Adrenal gland (tissue), 12 donors: ENCODE data around the gene NPC1L1. TPM values are rescaled to one million over a fixed set of nuclear protein-coding genes. Genes with fewer than 3 reads are reported as not detected.
A peak's percentile ranks its signal among the peaks of the same experiment; 100 is the strongest.
"Not testable (repeated sequence)": the region's sequence is repeated elsewhere in the genome, so short reads cannot be mapped to it uniquely, and the experiment has no call there.

Experiments
- DNase-seq, 7 donors: peaks; one replicate each; pipeline ENCODE4 v3.0.0-alpha.2; 2019 to 2020
- H3K27ac ChIP-seq, 5 donors: fragments of 200-600 bp; sonication (generic) in 4 of 5; 1 replicate in 3 of 5; 2 replicates in 2 of 5; pipeline versions ENCODE4 v1.5.1 to v1.8.0; 2016 to 2020; ENCODE audit warnings: mild to moderate bottlenecking in 1 of 5
- H3K27me3 ChIP-seq: fragments of 200-600 bp; 2 replicates; pipeline ENCODE4 v1.8.0; 2021
- H3K36me3 ChIP-seq, 2 donors: fragments of 200-600 bp; replicated peaks in 1 of 2; 1 replicate in 1 of 2; 2 replicates in 1 of 2; pipeline versions ENCODE4 v1.5.1 to v1.8.0; 2018 to 2022
- H3K4me1 ChIP-seq, 2 donors: fragments of 200-600 bp; replicated peaks in 1 of 2; 1 replicate in 1 of 2; 2 replicates in 1 of 2; pipeline versions ENCODE4 v1.5.1 to v1.8.0; 2018 to 2021
- H3K4me3 ChIP-seq, 4 donors: fragments of 200-600 bp; sonication (generic) in 3 of 4; one replicate each; pipeline ENCODE4 v1.5.1; 2016 to 2018
- H3K9me3 ChIP-seq, 3 donors: fragments of 200-600 bp; sonication (generic) in 1 of 3; replicated peaks in 1 of 3; 1 replicate in 2 of 3; 2 replicates in 1 of 3; pipeline versions ENCODE4 v1.5.1 to v1.8.0; 2016 to 2021
- POLR2A ChIP-seq, 2 donors: fragments of 450-650 bp; IDR thresholded peaks; one replicate each; pipeline ENCODE4 v1.6.1; 2017; ENCODE audit warnings: antibody characterized with exemption in 2 of 2, mild to moderate bottlenecking in 2 of 2, moderate library complexity in 1 of 2
- WGBS, 4 donors: extraction: QIAGEN DNeasy Blood & Tissue Kit in 2 of 4; methylation state at CpG; one replicate each; pipeline versions ENCODE4 v1.1.5 to v1.1.7; 2013 to 2017; 5-methylcytosine and 5-hydroxymethylcytosine counted together
- intact Hi-C, 2 donors: fragments of 100-400 bp; cut with DNase I; formaldehyde crosslinking; loops; one replicate each; pipeline versions ENCODE4 v1.14.1 to v1.15.0; 2022 to 2023
- polyA plus RNA-seq, 3 donors: library from polyadenylated mRNA; stranded (reverse); fragments of 200-250 nt in 2 of 3; fragments of 350-450 nt in 1 of 3; fragmentation: Illumina TruSeq in 1 of 3; extraction: RNeasy Lipid Tissue Mini Kit (QIAGEN cat#74804) in 1 of 3; gene quantifications; one replicate each; pipeline ENCODE4 v1.2.3, GENCODE V29; 2013 to 2014
- total RNA-seq, 9 donors: library from RNA; depleted of rRNA in 4 of 9; stranded (reverse); fragments of >200 nt in 4 of 9; fragments of 120-200 nt in 1 of 9; fragmentation: NEBNext Ultra II Directional in 1 of 9; extraction: Animal tissue kit (Norgen Biotek cat#: 25700) in 1 of 9; gene quantifications; one replicate each; pipeline versions ENCODE4 v1.1.0 to v1.2.4, GENCODE V29; 2013 to 2023
- TF ChIP-seq, protein P1 (sequence below), 6 experiments: fragments of 450-650 bp in 4 of 6; fragments of 200-600 bp in 2 of 6; sonication (generic) in 1 of 6; IDR thresholded peaks; 1 replicate in 5 of 6; 2 replicates in 1 of 6; pipeline versions ENCODE4 v1.5.1 to v1.8.0; 2016 to 2021; ENCODE audit warnings: antibody characterized with exemption in 6 of 6, mild to moderate bottlenecking in 2 of 6, moderate library complexity in 1 of 6
- donor health status: healthy with polysubstance abuse.
- donor health status: Bipolar disorder and iron deficiency.
- donor health status: DM: yes; HTN: yes; CAD: no.
- donor health status: DM: no; HTN: no; CAD: no.
- donor health status: DM: no; HTN: no; CAD: no.
- donor health status: DM: yes; HTN: yes; CAD: no.

Gene NPC1L1
- total and polyA plus RNA-seq, 12 donors, result under 0.01 to 0.48 (median 0.08) TPM; not detected in 2

DNA sequence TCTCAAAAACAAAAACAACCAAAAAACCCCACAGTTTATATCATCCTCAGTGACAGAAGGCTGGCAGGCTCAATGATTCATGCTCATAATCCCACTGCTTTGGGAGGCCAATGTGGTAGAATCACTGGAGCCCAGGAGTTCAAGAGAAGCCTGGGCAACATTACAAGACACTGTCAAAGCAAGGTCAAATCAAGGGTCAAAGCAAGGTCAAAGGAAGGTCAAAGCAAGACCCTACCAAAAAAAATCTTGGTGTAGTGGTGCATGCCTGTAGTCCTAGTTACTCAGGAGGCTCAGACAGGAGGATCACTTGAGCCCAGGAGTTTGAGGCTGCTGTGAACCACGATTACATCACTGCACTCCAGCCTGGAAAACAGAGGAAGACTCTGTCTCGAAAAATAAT is 14.2 kb upstream of the NPC1L1 start:
- Histone ChIP-seq H3K4me3 (no peak overlapping the region), H3K4me1 (no peaks in the 10 kb centered on the region), H3K27me3 (no peaks in the 10 kb centered on the region), H3K36me3 (no peaks in the 10 kb centered on the region), H3K9me3 (no peaks in the 10 kb centered on the region), H3K27ac (no peak overlapping the region)
- 65 to 69% (median 66%) methylated on average over 2 of the region's 2 CpGs for WGBS, 4 donors
- TF ChIP-seq, protein P1, sequence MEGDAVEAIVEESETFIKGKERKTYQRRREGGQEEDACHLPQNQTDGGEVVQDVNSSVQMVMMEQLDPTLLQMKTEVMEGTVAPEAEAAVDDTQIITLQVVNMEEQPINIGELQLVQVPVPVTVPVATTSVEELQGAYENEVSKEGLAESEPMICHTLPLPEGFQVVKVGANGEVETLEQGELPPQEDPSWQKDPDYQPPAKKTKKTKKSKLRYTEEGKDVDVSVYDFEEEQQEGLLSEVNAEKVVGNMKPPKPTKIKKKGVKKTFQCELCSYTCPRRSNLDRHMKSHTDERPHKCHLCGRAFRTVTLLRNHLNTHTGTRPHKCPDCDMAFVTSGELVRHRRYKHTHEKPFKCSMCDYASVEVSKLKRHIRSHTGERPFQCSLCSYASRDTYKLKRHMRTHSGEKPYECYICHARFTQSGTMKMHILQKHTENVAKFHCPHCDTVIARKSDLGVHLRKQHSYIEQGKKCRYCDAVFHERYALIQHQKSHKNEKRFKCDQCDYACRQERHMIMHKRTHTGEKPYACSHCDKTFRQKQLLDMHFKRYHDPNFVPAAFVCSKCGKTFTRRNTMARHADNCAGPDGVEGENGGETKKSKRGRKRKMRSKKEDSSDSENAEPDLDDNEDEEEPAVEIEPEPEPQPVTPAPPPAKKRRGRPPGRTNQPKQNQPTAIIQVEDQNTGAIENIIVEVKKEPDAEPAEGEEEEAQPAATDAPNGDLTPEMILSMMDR (IDR thresholded peaks at IDR 0.05), result no peak
- TF ChIP-seq POLR2A (IDR thresholded peaks at IDR 0.05), result no peak
- DNase-seq, result peak in 1 of 7 donors; percentile 1
- intact Hi-C loops, result no loop called here

DNA sequence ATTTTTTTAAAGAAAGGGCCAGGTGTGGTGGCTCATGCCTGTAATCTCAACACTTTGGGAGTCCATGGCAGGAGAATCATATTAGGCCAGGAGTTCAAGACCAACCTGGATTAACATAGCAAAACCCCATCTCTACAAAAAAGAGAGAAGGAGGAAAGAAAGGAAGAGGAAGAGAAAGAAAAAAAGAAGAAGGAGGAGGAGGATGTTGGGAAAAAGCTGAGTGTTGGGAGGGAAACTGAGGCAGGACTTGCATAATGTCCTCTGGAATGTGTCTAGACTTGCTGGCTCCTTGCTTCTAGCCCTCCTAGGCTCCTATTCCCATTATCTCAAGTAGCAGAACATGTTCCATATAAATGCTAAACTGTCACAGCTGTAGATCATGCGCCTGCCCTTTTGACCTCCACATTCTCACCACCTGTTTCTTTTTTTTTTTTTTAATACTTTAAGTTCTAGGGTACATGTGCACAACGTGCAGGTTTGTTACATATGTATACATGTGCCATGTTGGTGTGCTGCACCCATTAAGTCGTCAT is 11.4 kb upstream of the NPC1L1 start:
- DNase-seq, H3K4me3 ChIP-seq, H3K9me3 ChIP-seq, intact Hi-C loops, H3K36me3 ChIP-seq, H3K27me3 ChIP-seq, H3K4me1 ChIP-seq, H3K27ac ChIP-seq: not testable (repeated sequence)
- WGBS, 4 donors, result 54 to 71% (median 69%) methylated on average over 3 of the region's 3 CpGs

DNA sequence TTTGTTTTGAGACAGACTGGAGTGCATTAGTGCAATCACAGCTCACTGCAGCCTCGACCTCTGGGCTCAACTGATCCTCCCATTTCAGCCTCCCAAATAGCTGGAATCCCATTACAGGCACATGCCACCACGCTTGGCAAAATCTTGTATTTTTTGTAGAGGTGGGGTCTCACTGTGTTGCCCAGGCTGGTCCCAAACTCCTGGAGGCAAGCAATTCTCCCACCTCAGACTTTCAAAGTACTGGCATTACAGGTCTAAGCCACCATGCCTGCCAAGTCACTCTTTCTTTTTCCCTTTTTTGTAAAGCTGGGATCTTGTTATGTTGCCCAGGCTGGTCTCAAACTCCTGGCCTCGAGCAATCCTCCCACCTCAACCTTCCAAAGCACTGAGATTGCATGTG is 8.3 kb upstream of the NPC1L1 start:
- TF ChIP-seq, protein P1 (IDR thresholded peaks at IDR 0.05), result no peak
- no peak for TF ChIP-seq POLR2A (IDR thresholded peaks at IDR 0.05)

DNA sequence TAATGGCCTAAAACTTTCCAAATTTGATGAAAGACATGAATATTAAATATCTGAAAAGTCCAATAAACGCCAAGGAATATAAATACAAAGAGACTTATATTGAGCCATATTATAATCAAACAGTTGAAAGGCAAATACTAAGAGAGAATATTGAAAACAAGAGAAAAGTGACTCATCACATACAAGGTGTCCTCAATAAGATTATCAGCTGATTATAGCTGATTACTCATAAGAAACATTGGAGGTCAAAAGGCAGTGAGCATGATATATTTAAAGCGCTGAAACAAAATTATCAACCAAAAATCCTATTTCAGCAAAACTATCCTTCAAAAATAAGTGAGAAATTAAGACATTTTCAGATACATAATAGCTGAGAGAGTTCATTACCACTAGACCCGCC is 7.8 kb upstream of the NPC1L1 start:
- no peak for DNase-seq
- Histone ChIP-seq H3K36me3 (no peaks in the 10 kb centered on the region), H3K27me3 (no peaks in the 10 kb centered on the region), H3K4me3 (no peak overlapping the region), H3K9me3 (no peaks in the 10 kb centered on the region), H3K4me1 (peaks cover 0 to 9% of the 10 kb centered on the region in 2 donors), H3K27ac (no peak overlapping the region)
- intact Hi-C loops, result no loop called here
- WGBS, 4 donors, result 69 to 80% (median 72%) methylated on average over 3 of the region's 3 CpGs
- TF ChIP-seq, protein P1 (IDR thresholded peaks at IDR 0.05), result no peak
- no peak for TF ChIP-seq POLR2A (IDR thresholded peaks at IDR 0.05)

More for the DNA sequence above, 8.3 kb upstream of the NPC1L1 start:
- peaks cover 0 to 9% of the 10 kb centered on the region in 2 donors for H3K4me1 ChIP-seq
- DNase-seq, result no peak
- H3K4me3 ChIP-seq, result no peak overlapping the region
- no peaks in the 10 kb centered on the region for H3K27me3 ChIP-seq
- no peak overlapping the region for H3K27ac ChIP-seq
- no peaks in the 10 kb centered on the region for H3K36me3 ChIP-seq
- H3K9me3 ChIP-seq, result no peaks in the 10 kb centered on the region
- intact Hi-C loops, result no loop called here
- 70 to 82% (median 79%) methylated on average over 3 of the region's 3 CpGs for WGBS, 4 donors

DNA sequence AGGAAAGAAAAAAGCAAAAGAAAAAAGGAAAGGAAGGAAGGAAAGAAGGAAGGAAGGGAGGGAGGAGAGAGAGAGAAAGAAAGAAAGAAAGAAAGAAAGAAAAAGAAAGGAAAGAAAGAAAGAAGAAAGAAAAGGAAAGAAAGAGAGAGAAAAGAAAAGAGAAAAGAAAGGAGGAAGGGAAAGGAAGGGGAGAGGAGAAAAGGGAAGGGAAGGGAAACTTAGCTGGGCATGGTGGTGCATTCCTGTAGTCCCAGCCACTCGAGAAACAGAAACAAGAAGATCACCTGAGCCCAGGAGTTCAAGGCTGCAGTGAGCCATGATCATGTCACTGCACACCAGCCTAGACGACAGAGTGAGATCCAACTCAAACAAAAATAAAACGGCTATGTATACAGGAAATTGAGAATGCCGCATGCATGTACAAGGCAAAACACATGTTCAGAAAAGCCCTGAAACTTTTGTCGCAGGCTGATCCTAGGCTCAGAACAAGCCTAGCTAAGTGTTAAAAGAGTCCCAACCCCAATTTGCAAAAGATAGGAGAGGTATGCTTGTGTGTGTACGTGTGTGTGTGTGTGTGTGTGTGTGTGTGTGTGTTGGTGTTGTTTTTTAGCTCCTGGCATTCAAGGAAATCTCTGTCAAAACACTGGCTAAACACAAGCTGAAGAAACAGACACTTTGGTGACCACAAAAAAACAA is 6.6 kb upstream of the NPC1L1 start:
- intact Hi-C loops, result no loop called here
- no peak for TF ChIP-seq POLR2A (IDR thresholded peaks at IDR 0.05)
- TF ChIP-seq, protein P1 (IDR thresholded peaks at IDR 0.05), result no peak
- 30 to 41% (median 39%) methylated on average over 6 of the region's 6 CpGs for WGBS, 4 donors
- Histone ChIP-seq H3K4me3 (no peak overlapping the region), H3K9me3 (no peaks in the 10 kb centered on the region), H3K36me3 (no peaks in the 10 kb centered on the region), H3K27ac (no peak overlapping the region), H3K27me3 (no peaks in the 10 kb centered on the region), H3K4me1 (peaks cover 0 to 9% of the 10 kb centered on the region in 2 donors)
- DNase-seq, result no peak
